GM19239 (cell line): ENCODE data around the gene PGM5.

Experiments used
- DNase-seq: peaks from one replicate; pipeline ENCODE4 v3.0.0; 2011; ENCODE audit warnings: low spot score; ENCODE audit not compliant: insufficient read length
- FAIRE-seq: peaks from 2 replicates; lab custom pipeline; 2011; peaks lifted over from hg19 to GRCh38; lab: Jason Lieb, UNC

Gene PGM5

GRCh38 chr9:68555437-68556150, 199.2 kb downstream of the PGM5 start:
- FAIRE-seq: no peak
- DNase-seq: no peak

GRCh38 chr9:68558545-68558944, 202.1 kb downstream of the PGM5 start:
- DNase-seq (no peak), FAIRE-seq (no peak)

GRCh38 chr9:68560071-68560844, 203.8 kb downstream of the PGM5 start:
- FAIRE-seq: peak; percentile 89
- no peak for DNase-seq

- no peak for DNase-seq
- peak; percentile 8 for FAIRE-seq
Observed at GRCh38 chr9:68562461-68562860, 206.1 kb downstream of the PGM5 start.

GRCh38 chr9:68567565-68567964, 211.2 kb downstream of the PGM5 start:
- DNase-seq (no peak), FAIRE-seq (no peak)

- peak; percentile 73 for FAIRE-seq
- DNase-seq: no peak
Observed at GRCh38 chr9:68574150-68574549, 217.7 kb downstream of the PGM5 start.

GRCh38 chr9:68575817-68576216, 219.4 kb downstream of the PGM5 start:
- FAIRE-seq (no peak), DNase-seq (no peak)

- peak; percentile 90 for FAIRE-seq
- DNase-seq: peak; percentile 7
Observed at GRCh38 chr9:68577774-68578591, 221.6 kb downstream of the PGM5 start.
